ENCODE data around the gene FGF13.

GRCh38 chrX:138719396-138719795 lies 7.9 kb upstream of the FGF13 start:
- TF ChIP-seq ZNF449 (tag by site-specific recombination; IDR thresholded peaks at IDR 0.05): no peak
- no peak for TF ChIP-seq PRDM1 (tag by site-specific recombination; IDR thresholded peaks at IDR 0.05)
- TF ChIP-seq CTCF (tag by site-specific recombination; IDR thresholded peaks at IDR 0.05): no peak
- TF ChIP-seq ZNF704 (tag by site-specific recombination; IDR thresholded peaks at IDR 0.05): no peak
- TF ChIP-seq ZBTB26 (tag by site-specific recombination; optimal IDR thresholded peaks at IDR 0.05): no peak
- no peak for TF ChIP-seq TRIM28 (IDR thresholded peaks at IDR 0.05; ENCODE audit: borderline replicate concordance, low read length)
- TF ChIP-seq REST (tag by site-specific recombination; IDR thresholded peaks at IDR 0.05): no peak
- TF ChIP-seq ZNF24 (tag by site-specific recombination; IDR thresholded peaks at IDR 0.05): no peak
- TF ChIP-seq ZNF138 (tag by site-specific recombination; IDR thresholded peaks at IDR 0.05; ENCODE audit: borderline replicate concordance): no peak
- TF ChIP-seq ZNF121 (tag by site-specific recombination; IDR thresholded peaks at IDR 0.05): no peak
- no peak for TF ChIP-seq SCRT2 (tag by site-specific recombination; IDR thresholded peaks at IDR 0.05)
- no peak for TF ChIP-seq ZNF558 (tag by site-specific recombination; IDR thresholded peaks at IDR 0.05)

Data from HEK293 (cell line).